HG03432 (cell line): ENCODE data around the gene CRIP2.
A peak's percentile ranks its signal among the peaks of the same experiment; 100 is the strongest.

ENCODE experiments used
- ATAC-seq: cut with Tn5 transposase; IDR thresholded peaks from one replicate; pipeline ENCODE4 v1.9.1; 2021; ENCODE audit warnings: mild to moderate bottlenecking, moderate library complexity; ENCODE audit not compliant: unreplicated experiment

CRIP2 gene

GRCh38 chr14:105475269-105476096 lies 862 bp downstream of the CRIP2 start:
- no peak for ATAC-seq

DNA sequence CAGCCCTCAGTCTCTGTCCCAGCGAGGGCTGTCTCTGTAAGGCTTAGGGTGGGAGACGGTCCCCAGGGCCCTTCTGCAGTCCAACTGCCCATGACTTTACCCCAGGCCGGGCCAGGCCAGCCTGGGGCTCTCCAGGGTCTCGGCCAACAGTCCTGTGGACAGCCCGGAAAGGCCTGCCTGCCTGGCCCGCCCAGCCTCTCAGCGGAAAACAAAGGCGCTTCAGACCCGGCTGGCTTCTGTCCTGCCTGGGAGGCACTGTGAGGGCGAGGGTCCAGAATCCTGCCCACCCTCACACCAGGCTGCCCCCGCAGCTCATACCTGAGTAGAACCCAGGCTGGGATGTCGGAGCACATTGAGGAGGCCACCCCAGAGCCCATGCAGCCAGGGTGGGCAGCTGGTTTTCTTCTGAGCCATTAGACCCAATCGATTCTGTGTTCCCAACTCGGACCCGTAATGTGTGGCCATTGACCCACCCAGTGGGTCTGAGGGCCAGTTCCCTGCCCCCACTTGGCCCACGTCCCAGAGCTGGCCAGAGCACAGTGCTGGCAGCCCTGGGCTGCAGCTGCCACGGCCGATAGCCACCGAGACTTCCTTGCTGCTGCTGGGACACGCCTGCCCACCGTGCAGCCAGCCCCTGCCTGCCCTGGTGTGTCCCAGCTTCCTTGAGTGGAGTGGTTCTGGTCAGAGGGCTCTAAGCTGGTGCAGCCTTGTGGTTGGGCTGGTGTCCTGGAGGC lies 1.6 kb downstream of the CRIP2 start:
- ATAC-seq, result no peak

DNA sequence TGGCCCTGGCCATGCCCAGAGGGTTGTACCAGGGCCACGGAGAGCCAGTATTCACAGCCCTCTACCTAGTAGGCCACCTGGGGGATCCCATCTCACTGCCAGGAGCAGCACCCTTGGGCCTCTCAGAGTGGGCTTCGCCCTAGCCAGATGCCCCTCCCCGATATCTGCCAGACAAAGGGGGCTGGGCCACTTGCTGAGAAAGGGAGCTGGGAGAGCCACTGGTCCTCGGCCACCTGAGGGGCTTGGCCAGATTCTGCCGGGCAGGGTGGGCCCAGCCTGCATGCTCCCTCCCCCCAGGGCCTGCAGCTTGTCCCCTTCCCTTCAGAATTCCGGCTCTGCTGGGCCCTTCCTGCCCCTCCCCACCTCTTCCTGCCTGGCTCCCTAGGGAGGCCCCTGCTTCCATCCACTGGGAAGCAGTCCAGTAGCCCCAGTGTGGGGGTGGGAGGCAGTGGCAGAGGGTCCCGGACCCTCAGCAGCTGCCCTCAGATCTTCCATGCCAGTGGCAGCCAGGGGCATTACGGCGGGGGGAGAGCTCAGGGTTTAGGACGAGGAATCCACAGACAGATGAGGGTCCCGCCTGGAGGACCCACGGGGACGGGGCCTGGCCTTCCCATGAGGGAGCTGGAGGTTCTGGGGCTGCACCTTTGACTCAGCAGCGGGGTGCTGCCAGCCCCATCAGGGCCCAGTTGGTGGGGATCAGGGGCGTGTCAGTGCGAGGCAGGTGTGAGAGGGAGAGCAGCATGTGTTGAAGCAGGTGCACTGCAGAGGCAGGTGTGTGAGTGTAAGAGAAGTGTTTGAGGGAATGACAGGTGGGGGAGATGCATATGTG lies 2.4 kb downstream of the CRIP2 start:
- ATAC-seq, result no peak

GRCh38 chr14:105477660-105478397 lies 3.2 kb downstream of the CRIP2 start:
- ATAC-seq, result no peak

- ATAC-seq, result no peak
Measured at GRCh38 chr14:105478398-105479251, 4.0 kb downstream of the CRIP2 start.

GRCh38 chr14:105479431-105480158 lies 5.0 kb downstream of the CRIP2 start:
- no peak for ATAC-seq

DNA sequence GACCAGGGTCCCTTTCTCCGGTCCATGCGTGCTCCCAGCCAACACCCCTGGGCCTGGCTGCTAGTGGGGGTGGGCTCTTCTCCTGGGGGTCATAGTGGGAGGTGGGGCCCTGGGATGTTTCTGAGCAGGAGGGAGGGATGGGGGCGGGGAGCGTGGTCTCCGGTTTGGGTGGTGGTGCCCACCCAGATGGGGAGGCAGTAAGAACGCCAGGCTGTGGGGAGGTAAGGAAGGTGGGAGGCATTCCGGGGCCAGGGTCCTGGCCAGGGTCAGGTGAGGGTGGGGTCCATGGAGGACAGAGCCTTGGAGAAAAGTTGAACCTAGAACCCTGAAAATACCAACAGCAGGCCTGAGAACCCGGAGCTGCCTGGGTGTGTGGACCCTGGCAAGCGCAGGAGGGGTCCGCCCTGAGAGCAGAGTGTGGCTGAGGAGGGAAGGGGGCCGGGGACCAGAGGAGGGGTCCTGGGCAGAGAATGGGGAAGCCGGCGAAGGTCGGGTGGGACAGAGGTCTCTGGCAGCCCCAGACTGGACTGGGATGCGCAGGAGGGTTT lies 5.7 kb downstream of the CRIP2 start:
- ATAC-seq, result no peak

- peak; percentile 65 for ATAC-seq
Measured at GRCh38 chr14:105480807-105481801, 6.5 kb downstream of the CRIP2 start.

- peak; percentile 46 for ATAC-seq
Measured at GRCh38 chr14:105481886-105482457, 7.4 kb downstream of the CRIP2 start.

GRCh38 chr14:105482486-105483110 lies 8.0 kb downstream of the CRIP2 start:
- no peak for ATAC-seq

DNA sequence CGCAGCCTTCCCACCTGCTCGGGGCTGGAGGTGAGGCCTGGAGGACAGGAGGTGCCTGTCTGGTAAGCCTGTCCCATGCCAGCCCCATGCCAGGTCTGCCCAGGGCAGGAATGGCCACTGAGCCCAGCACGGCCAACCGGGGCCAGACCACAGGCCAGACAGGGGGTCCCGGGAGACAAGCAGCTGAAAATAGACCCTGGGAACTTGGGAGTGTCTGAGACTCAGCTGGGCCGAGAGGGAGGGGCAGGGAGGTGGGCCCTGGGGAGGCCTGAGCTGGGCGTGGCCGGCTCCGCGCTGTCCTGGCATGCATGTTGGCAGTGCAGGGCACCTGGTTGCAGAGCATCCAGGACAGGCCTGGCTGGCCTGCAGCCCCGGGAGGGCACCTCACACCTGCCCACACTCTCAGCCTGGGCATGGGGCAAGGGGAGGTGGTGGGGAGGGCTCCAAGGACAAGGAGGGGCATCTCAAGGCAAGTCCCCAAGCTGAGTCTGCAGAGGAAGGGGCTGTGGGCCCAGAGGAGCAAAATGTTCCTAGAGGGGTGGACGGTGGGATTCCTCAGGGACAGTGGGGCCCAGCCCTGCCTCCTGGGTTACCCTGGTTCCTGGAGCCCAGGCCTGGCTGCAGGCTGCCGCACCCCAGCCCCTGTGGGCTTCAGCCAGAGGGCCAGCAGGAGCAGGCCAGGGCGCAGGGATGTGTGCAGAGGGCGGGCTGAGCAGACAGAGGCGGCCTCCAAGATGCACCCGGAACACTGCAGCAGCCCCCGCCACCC lies 8.9 kb downstream of the CRIP2 start:
- no peak for ATAC-seq

DNA sequence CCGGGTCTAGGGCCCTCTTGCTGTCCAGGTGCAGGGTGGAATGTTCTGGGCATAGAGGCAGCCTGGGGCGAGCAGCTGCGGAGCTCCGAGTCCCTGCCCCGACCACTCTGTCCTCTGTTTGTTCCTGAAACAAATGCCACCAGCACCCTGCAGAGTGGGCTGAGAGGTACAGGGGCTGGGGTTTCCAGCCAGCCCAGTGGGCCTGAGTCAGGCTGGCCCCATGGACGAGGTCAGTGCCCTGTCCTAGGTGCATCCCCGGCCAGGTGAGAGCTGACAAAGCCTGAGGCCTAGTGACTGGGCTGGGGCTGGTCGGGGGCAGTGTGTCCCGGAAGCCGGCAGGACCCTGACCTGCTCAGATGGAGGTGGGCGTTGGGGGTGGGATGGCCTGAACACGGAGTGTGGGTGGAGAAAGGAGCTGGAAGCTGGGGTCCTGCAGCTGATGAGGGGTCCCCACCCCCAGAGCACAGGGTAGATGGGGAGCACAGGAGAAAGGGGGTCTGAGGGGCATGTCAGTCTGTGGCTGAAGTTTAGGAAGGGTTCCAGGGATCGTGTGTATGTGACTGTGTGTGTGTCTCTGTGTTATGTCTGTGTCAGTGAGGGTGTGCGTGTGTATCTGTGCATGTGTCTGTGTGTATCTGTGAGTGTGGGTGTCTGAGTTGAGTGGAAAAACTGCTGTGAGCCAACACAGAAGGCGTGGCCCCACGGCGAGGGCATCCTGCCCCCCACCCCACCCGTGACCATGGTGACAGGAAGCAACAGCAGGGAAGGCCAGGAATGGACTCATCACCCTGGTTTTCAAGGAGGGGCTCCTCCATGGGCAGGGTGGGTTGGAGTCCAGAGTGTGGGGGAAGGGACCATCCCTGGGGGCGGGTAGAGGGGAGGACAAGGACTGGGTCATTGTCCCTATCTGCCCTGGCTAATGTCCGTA lies 9.7 kb downstream of the CRIP2 start:
- no peak for ATAC-seq

GRCh38 chr14:105484997-105485393 lies 10.4 kb downstream of the CRIP2 start:
- no peak for ATAC-seq

DNA sequence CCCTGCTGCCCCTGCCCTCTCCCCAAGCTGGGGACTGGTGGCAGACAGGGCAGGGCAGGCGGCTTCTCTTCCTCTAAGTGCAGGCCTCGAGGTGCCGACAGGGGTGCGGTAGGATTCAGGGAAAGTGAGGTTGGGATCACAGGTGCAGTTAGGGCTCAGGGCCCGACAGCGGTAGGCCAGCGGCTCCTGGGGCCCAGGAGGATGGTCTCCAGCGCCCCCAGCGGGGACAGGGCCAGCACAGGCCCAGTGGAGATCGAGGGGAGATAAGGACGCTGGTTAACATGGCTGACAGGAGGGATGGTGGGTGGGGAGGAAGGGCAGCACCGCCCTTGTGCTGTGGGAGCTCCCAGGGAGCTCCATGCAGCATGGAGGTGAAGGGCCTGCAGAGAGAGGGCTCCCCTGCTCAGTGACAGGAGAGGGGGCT lies 11.1 kb downstream of the CRIP2 start:
- ATAC-seq, result no peak
